HG03442 (cell line): Measurements from ENCODE around the gene HAS3.
"Not testable (repeated sequence)": the region's sequence is repeated elsewhere in the genome, so short reads cannot be mapped to it uniquely, and the experiment has no call there.

ENCODE experiments used
- ATAC-seq: cut with Tn5 transposase; IDR thresholded peaks from one replicate; pipeline ENCODE4 v1.9.1; 2021; ENCODE audit warnings: mild to moderate bottlenecking, moderate library complexity; ENCODE audit not compliant: unreplicated experiment

Gene HAS3

DNA sequence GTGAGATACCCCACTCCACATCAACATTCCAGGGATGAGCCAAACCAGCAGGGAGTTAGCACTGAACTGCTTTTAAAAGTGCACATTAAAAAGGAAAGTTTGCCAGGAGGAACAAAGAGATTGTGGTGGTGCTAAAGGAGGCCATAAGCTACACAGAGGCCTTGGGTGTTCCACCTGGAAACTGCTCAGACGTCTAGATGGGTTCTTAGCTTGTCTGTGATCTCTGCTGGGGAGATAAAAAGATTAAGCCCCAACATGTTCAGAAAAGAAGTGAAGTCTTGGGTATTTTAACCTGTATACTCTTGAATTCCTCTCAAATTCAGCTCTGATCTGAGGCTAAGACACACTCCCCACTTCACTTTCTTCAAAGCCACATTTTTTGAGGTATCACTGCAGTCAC, 10.4 kb downstream of the HAS3 start:
- ATAC-seq, result no peak

- no peak for ATAC-seq
Observed at GRCh38 chr16:69116256-69116875, 10.9 kb downstream of the HAS3 start.

DNA sequence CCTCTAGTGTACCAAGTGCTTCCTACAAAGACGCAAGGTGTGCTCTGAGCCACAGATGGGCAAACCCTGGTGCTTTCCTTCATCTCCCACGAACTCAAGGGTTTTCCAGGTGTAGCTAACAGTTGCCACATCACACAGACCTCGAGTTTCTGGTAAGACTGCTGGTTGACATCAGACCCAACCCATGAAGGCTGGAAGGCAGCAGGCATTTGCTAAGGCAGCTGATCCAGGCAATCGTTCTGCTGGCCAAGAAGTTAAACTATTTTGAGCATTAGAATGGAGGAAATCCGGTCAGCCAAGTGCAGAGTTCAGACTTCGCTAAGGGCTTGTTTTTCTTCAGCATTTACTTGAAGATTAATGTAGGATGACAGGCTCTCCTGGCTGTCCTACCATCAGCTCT, 11.5 kb downstream of the HAS3 start:
- ATAC-seq, result no peak

- no peak for ATAC-seq
Observed at GRCh38 chr16:69118468-69118867, 13.0 kb downstream of the HAS3 start.

DNA sequence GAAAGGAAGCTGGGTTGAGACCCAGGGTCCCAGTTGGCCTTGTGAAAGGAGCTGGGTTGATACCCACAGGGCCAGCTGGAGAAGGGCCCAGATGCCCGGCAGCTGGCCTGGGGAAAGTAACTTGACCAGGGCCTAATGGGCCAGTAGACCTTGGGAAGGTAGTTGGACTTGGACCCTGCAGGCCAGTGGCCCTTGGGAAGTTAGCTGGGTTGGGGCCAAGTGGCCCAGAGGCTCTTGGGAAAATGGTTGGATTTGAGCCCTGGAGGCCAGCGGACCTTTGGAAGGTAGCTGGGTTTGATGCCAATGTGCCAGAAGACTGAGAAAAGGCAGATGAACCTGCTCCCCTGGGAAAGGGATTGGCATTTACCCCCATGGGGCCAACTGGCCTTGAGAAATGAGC, 13.5 kb downstream of the HAS3 start:
- ATAC-seq, result no peak

GRCh38 chr16:69119536-69119935, 14.1 kb downstream of the HAS3 start:
- ATAC-seq, result no peak

DNA sequence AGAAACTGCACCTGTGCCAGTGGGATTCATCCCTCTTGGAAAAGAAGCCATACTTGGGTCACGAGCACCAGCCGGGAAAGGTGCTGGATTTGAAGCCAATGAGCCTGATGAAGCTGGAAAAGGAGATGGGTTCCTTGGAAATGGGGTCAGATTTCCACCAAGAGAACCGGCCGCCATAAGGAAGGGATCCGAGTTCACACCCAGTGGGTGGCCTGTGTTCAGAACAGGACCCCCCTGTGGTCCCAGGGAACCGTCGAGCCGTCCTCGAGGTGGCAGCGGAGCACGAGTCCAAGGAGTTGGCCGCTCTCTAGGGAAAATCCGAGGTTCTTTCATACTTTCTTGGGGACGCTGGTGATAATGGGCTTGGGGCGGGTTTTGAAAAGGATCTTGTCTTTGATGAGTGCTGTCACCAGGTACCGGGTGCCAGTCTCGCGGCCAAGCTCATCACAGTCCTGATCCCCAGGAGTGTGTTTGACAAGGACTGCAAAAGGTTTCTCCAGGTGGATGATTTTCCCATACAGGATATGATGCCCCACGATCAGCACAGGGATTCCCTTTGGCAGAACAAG, 14.7 kb downstream of the HAS3 start:
- ATAC-seq, result no peak

DNA sequence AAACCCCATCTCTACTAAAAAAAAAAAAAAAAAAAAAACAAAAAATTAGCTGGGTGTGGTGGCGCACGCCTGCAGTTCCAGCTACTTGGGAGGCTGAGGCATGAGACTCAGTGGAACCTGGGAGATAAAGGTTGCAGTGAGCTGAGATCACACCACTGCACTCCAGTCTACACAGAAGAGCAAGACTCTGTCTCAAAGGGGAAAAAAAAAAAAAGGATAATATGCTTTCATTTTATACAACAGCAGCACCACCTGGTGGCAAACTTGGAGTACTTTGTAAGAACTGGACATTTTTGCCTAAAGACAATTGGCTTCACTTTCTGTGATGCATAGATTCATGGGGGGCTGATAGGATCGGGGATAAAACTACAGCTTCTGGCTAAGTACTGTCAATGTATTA, 18.5 kb downstream of the HAS3 start:
- no peak for ATAC-seq

- ATAC-seq, result not testable (repeated sequence)
Observed at GRCh38 chr16:69124406-69124805, 19.0 kb downstream of the HAS3 start.

GRCh38 chr16:69124961-69125360, 19.5 kb downstream of the HAS3 start:
- ATAC-seq, result not testable (repeated sequence)

DNA sequence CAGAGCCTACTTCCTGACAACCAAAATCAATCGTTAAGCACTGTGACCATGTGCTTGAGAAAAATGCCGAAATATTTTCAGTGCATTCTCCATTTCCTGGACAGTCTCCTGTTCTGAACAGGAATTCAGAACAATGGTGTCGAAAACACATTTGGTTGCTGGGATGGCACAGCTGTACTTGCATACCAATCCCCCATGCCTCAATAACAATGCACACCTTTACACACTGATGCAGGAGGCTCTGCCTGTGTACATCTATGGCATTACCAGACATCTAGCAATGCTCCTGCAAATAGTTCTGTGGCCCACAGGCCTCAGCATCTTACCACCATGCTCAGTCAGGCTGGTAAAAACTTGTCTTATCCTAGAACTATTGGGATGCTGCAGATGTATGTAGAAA, 20.8 kb downstream of the HAS3 start:
- ATAC-seq, result no peak

DNA sequence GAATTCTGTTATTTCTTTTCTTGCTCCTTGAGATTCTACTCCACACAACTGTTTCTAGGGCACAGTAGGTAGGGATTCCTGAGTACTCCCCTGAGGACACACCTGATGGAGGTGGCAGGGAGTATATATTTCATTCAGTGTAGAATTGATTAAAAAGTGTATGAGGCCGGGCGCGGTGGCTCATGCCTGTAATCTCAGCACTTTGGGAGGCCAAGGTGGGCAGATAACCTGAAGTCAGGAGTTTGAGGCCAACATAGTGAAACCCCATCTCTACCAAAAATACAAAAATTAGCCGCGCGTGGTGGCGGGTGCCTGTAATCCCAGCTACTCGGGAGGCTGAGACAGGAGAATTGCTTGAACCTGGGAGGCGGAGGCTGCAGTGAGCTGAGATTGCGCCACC, 21.3 kb downstream of the HAS3 start:
- ATAC-seq, result not testable (repeated sequence)

DNA sequence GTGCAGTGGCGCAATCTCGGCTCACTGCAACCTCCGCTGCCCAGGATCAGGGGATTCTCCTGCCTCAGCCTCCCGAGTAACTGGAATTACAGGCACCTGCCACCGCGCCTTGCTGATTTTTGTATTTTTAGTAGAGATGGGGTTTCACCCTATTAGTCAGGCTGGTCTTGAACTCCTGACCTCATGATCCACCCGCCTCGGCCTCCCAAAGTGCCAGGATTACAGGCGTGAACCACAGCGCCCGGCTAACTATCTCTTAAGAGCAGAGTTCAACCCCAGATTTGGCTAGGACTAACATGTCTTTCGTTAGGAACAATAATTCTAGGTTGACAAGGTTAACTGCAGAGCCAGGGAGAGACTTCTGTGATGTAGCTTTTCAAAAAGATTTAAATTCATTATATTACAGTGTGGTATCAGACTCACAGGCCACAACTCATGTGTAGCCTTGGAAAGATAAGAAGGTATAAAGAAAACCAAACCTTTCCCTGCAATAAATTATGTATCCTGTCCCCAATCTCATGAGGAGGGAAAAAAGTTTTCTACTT, 22.6 kb downstream of the HAS3 start:
- no peak for ATAC-seq

GRCh38 chr16:69130461-69130860, 25.0 kb downstream of the HAS3 start:
- no peak for ATAC-seq

- ATAC-seq, result no peak
Observed at GRCh38 chr16:69131167-69131838, 25.9 kb downstream of the HAS3 start.

- ATAC-seq, result peak; percentile 36
Observed at GRCh38 chr16:69131839-69132423, 26.5 kb downstream of the HAS3 start.

DNA sequence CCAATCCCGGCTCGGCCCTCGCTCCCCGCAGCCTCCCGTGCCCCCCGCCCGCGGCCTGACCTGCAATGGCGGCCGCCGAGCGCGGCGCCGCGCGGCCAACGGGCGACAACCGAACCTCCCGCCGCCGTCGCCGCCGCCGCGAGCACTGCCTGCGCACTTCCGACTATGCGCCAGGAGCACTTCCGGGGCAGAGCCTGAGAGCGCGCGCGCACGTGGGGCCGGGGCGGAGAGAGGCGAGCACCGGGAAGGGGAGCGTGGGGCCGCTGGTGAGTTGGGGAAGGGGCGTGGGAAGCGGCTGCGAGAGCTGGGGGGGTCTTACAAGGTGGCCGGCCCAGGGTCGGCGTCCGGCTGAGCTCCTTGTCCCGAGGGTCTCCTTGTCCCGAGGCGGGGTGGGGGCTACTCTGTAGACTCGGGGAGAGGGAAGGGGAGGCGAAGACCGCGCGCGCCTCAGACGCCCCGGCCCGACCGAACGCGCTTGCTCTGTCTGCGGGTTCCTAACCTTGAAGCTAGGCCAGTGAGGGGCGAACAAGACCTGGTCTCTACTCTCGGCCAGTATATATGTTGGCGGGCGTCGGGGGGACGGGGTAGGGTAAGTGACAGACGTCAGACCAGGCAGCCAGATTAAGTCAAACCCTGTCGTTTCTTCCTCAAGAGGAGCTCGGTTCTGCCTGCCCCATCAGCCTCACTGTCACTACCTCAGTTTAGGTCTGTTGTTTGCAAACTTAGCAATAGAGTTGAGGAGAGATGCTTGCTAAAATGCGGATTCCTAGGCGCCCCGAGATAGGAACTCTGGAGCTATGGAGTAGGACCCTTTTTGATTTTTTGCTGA, 27.2 kb downstream of the HAS3 start, which contains the start of the genes CHTF8 and UTP4:
CHTF8 (minus strand) TSS at position 165 of the 829 bp plus-strand sequence. CDS start 11,130 bp downstream, outside the sequence.
UTP4 (plus strand) TSS at position 226 of the 829 bp plus-strand sequence. CDS start 811 bp downstream, outside the sequence.
- peak; percentile 86 for ATAC-seq

- no peak for ATAC-seq
Observed at GRCh38 chr16:69133373-69133954, 28.0 kb downstream of the HAS3 start.

GRCh38 chr16:69138608-69139007, 33.2 kb downstream of the HAS3 start:
- ATAC-seq, result no peak

- not testable (repeated sequence) for ATAC-seq
Observed at GRCh38 chr16:69139464-69139863, 34.0 kb downstream of the HAS3 start.
